HFFc6 (cell line): Measurements from ENCODE around the gene CACNB4. TPM values are rescaled to one million over a fixed set of nuclear protein-coding genes. Genes with fewer than 3 reads are reported as not detected.

Source experiments
- DNase-seq: peaks from one replicate; pipeline ENCODE4 v3.0.0-alpha.2; 2018
- H3K27ac Mint-ChIP-seq: 2 replicates; pipeline ENCODE4 v1.8.0; 2020; ENCODE audit warnings: mild to moderate bottlenecking, mixed read lengths
- H3K27me3 Mint-ChIP-seq: 2 replicates; pipeline ENCODE4 v1.8.0; 2021; ENCODE audit warnings: mild to moderate bottlenecking, moderate library complexity, mixed read lengths; ENCODE audit not compliant: insufficient read depth
- H3K36me3 Mint-ChIP-seq: 2 replicates; pipeline ENCODE4 v1.8.0; 2021; ENCODE audit warnings: low read depth, mixed read lengths
- H3K4me1 Mint-ChIP-seq: 2 replicates; pipeline ENCODE4 v1.8.0; 2020; ENCODE audit warnings: low read depth, mixed read lengths
- H3K4me3 Mint-ChIP-seq: 2 replicates; pipeline ENCODE4 v1.8.0; 2020; ENCODE audit warnings: mild to moderate bottlenecking, moderate library complexity, mixed read lengths
- H3K9me3 Mint-ChIP-seq: 2 replicates; pipeline ENCODE4 v1.8.0; 2020; ENCODE audit warnings: mild to moderate bottlenecking, mixed read lengths
- total RNA-seq, 6 experiments: library from RNA; stranded (reverse); fragmentation: NEBNext Ultra II Directional; extraction: Animal tissue kit (Norgen Biotek cat#: 25700); gene quantifications; 2 replicates in 1 of 6; 3 replicates in 5 of 6; pipeline ENCODE4 v1.2.3, GENCODE V29; 2021
- TF ChIP-seq, protein P1 (sequence below): fragments of 200-600 bp; sonication (generic); IDR thresholded peaks from 2 replicates; pipeline ENCODE4 v1.5.0; 2021; ENCODE audit warnings: antibody characterized with exemption, mild to moderate bottlenecking

Gene CACNB4
- total RNA-seq, 6 experiments from 2014 or later, result 0.05 to 0.23 (median 0.21) TPM; not detected in 3

GRCh38 chr2:151904021-151904420 is 194.8 kb downstream of the CACNB4 start:
- no peaks in the 10 kb centered on the region for H3K9me3 Mint-ChIP-seq
- H3K36me3 Mint-ChIP-seq, result no peaks in the 10 kb centered on the region
- H3K27me3 Mint-ChIP-seq, result no peaks in the 10 kb centered on the region; the same call in 1 of the 2 replicates
- no peak overlapping the region for H3K27ac Mint-ChIP-seq
- TF ChIP-seq, protein P1, sequence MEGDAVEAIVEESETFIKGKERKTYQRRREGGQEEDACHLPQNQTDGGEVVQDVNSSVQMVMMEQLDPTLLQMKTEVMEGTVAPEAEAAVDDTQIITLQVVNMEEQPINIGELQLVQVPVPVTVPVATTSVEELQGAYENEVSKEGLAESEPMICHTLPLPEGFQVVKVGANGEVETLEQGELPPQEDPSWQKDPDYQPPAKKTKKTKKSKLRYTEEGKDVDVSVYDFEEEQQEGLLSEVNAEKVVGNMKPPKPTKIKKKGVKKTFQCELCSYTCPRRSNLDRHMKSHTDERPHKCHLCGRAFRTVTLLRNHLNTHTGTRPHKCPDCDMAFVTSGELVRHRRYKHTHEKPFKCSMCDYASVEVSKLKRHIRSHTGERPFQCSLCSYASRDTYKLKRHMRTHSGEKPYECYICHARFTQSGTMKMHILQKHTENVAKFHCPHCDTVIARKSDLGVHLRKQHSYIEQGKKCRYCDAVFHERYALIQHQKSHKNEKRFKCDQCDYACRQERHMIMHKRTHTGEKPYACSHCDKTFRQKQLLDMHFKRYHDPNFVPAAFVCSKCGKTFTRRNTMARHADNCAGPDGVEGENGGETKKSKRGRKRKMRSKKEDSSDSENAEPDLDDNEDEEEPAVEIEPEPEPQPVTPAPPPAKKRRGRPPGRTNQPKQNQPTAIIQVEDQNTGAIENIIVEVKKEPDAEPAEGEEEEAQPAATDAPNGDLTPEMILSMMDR, result no peak
- no peak for DNase-seq
- H3K4me3 Mint-ChIP-seq, result no peak overlapping the region
- no peaks in the 10 kb centered on the region for H3K4me1 Mint-ChIP-seq

GRCh38 chr2:151902829-151903228 is 196.0 kb downstream of the CACNB4 start:
- Mint-ChIP-seq H3K27ac (no peak overlapping the region), H3K27me3 (no peaks in the 10 kb centered on the region; the same call in 1 of the 2 replicates), H3K9me3 (no peaks in the 10 kb centered on the region), H3K4me1 (no peaks in the 10 kb centered on the region), H3K36me3 (no peaks in the 10 kb centered on the region), H3K4me3 (no peak overlapping the region)
- no peak for DNase-seq
- TF ChIP-seq, protein P1, result no peak

GRCh38 chr2:151900331-151900730 is 198.5 kb downstream of the CACNB4 start:
- H3K27me3 Mint-ChIP-seq, result no peaks in the 10 kb centered on the region; the same call in 1 of the 2 replicates
- no peaks in the 10 kb centered on the region for H3K4me1 Mint-ChIP-seq
- no peak overlapping the region for H3K27ac Mint-ChIP-seq
- H3K36me3 Mint-ChIP-seq, result no peaks in the 10 kb centered on the region
- TF ChIP-seq, protein P1, result no peak
- no peak for DNase-seq
- no peaks in the 10 kb centered on the region for H3K9me3 Mint-ChIP-seq
- H3K4me3 Mint-ChIP-seq, result no peak overlapping the region

GRCh38 chr2:151899156-151899555 is 199.7 kb downstream of the CACNB4 start:
- Mint-ChIP-seq H3K27me3 (no peaks in the 10 kb centered on the region), H3K4me1 (no peaks in the 10 kb centered on the region), H3K36me3 (0 out of 2 replicates have a peak, but pooled peaks cover 3% of the 10 kb centered on the region), H3K27ac (no peak overlapping the region), H3K4me3 (no peak overlapping the region), H3K9me3 (no peaks in the 10 kb centered on the region)
- no peak for DNase-seq
- TF ChIP-seq, protein P1, result no peak

GRCh38 chr2:151891566-151892194 is 207.2 kb downstream of the CACNB4 start:
- TF ChIP-seq, protein P1, result no peak
- H3K27me3 Mint-ChIP-seq, result peaks cover 6% of the 10 kb centered on the region
- H3K9me3 Mint-ChIP-seq, result no peaks in the 10 kb centered on the region
- DNase-seq, result no peak
- H3K4me1 Mint-ChIP-seq, result no peaks in the 10 kb centered on the region
- H3K27ac Mint-ChIP-seq, result no peak overlapping the region
- H3K36me3 Mint-ChIP-seq, result 0 out of 2 replicates have a peak, but pooled peaks cover 3% of the 10 kb centered on the region
- no peak overlapping the region; the same call in 1 of the 2 replicates for H3K4me3 Mint-ChIP-seq
